ENCODE results near the gene ALDH7A1. TPM values are rescaled to one million over a fixed set of nuclear protein-coding genes. Genes with fewer than 3 reads are reported as not detected.

ALDH7A1 gene
- total and polyA plus RNA-seq, 10 of the 15 experiments (the other 5 are each of a cell fraction or from before 2014, with no cell fraction given): 0.18 to 1.0 (median 0.41) TPM; not detected in 1

DNA sequence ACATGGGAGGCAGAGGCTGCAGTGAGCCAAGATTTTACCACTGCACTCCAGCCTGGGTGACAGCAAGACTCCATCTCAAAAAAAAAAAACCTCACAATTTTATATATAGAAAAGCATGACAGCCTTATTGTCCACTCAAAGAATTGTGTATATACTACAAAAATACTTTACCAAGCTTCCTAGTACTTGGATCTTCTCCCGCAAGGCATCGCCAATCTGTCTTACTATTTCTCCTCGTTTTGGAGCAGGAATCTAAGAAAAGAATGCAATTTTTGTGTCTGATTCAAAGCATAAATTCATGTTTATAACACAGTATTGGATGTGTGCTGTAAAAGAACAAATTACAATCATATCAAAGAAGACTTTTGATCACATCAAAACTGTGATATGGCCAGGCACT is 11.3 kb downstream of the ALDH7A1 start:
- TF ChIP-seq, protein P1, sequence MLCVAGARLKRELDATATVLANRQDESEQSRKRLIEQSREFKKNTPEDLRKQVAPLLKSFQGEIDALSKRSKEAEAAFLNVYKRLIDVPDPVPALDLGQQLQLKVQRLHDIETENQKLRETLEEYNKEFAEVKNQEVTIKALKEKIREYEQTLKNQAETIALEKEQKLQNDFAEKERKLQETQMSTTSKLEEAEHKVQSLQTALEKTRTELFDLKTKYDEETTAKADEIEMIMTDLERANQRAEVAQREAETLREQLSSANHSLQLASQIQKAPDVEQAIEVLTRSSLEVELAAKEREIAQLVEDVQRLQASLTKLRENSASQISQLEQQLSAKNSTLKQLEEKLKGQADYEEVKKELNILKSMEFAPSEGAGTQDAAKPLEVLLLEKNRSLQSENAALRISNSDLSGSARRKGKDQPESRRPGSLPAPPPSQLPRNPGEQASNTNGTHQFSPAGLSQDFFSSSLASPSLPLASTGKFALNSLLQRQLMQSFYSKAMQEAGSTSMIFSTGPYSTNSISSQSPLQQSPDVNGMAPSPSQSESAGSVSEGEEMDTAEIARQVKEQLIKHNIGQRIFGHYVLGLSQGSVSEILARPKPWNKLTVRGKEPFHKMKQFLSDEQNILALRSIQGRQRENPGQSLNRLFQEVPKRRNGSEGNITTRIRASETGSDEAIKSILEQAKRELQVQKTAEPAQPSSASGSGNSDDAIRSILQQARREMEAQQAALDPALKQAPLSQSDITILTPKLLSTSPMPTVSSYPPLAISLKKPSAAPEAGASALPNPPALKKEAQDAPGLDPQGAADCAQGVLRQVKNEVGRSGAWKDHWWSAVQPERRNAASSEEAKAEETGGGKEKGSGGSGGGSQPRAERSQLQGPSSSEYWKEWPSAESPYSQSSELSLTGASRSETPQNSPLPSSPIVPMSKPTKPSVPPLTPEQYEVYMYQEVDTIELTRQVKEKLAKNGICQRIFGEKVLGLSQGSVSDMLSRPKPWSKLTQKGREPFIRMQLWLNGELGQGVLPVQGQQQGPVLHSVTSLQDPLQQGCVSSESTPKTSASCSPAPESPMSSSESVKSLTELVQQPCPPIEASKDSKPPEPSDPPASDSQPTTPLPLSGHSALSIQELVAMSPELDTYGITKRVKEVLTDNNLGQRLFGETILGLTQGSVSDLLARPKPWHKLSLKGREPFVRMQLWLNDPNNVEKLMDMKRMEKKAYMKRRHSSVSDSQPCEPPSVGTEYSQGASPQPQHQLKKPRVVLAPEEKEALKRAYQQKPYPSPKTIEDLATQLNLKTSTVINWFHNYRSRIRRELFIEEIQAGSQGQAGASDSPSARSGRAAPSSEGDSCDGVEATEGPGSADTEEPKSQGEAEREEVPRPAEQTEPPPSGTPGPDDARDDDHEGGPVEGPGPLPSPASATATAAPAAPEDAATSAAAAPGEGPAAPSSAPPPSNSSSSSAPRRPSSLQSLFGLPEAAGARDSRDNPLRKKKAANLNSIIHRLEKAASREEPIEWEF (IDR thresholded peaks at IDR 0.05; ENCODE audit: insufficient replicate concordance, low read depth, low read length): no peak
- TF ChIP-seq NFIC (IDR thresholded peaks at IDR 0.05; ENCODE audit: low read depth, low read length) (no peak), RAD21 (IDR thresholded peaks at IDR 0.05; ENCODE audit: insufficient read depth, low read depth, low read length) (no peak), IKZF2 (IDR thresholded peaks at IDR 0.05) (no peak), YY1 (IDR thresholded peaks at IDR 0.05; ENCODE audit: low read depth, low read length) (no peak), EZH2 (IDR thresholded peaks at IDR 0.05; ENCODE audit: borderline replicate concordance, control insufficient read depth, low read depth, low read length) (no peak), JUND (IDR thresholded peaks at IDR 0.05; ENCODE audit: low read depth, low read length) (no peak), SRF (IDR thresholded peaks at IDR 0.05; ENCODE audit: low read depth in 2 of 2, low read length in 2 of 2) (no peak), MYC (IDR thresholded peaks at IDR 0.05; ENCODE audit: insufficient read depth, insufficient read length, insufficient replicate concordance, low read length, severe bottlenecking) (no peak), NFYA (IDR thresholded peaks at IDR 0.05; ENCODE audit: borderline replicate concordance, low read depth, low read length) (no peak), NR2C2 (IDR thresholded peaks at IDR 0.05; ENCODE audit: borderline replicate concordance, control insufficient read depth, insufficient read length, low read depth) (no peak), REST (IDR thresholded peaks at IDR 0.05; ENCODE audit: low read depth, low read length) (no peak)
- TF ChIP-seq, protein P2, sequence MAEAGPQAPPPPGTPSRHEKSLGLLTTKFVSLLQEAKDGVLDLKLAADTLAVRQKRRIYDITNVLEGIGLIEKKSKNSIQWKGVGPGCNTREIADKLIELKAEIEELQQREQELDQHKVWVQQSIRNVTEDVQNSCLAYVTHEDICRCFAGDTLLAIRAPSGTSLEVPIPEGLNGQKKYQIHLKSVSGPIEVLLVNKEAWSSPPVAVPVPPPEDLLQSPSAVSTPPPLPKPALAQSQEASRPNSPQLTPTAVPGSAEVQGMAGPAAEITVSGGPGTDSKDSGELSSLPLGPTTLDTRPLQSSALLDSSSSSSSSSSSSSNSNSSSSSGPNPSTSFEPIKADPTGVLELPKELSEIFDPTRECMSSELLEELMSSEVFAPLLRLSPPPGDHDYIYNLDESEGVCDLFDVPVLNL (IDR thresholded peaks at IDR 0.05; ENCODE audit: low read depth, low read length): no peak
- no peaks in the 10 kb centered on the region for H3K9me3 ChIP-seq (replicated peaks; ENCODE audit: control insufficient read depth, insufficient read depth, low read length)
- H2AFZ ChIP-seq (ENCODE audit: control insufficient read depth, low read depth, low read length): no peak overlapping the region
- H3K36me3 ChIP-seq (ENCODE audit: control insufficient read depth in 2 of 2, insufficient read depth in 2 of 2, low read length in 1 of 2): no peaks in the 10 kb centered on the region
- H3K4me3 ChIP-seq: no peak overlapping the region
- CTCF ChIA-PET: no interaction called here
- no peaks in the 10 kb centered on the region for H3K4me1 ChIP-seq (ENCODE audit: control insufficient read depth, insufficient read depth, low read length)
- RAD21 ChIA-PET (ENCODE audit: unreplicated experiment): no interaction called here
- no peaks in the 10 kb centered on the region; a peak in 1 of 4 replicates for H3K27me3 ChIP-seq (replicated peaks in 1 of 2; ENCODE audit: control insufficient read depth in 2 of 2, insufficient read depth in 2 of 2, low read length in 1 of 2)
- in situ Hi-C loops (cut with MboI) (no loop called here), intact Hi-C loops (cut with micrococcal nuclease; ENCODE audit: unreplicated experiment) (no loop called here)
- ATAC-seq (no peak), FAIRE-seq (no peak), DNase-seq (ENCODE audit: low read depth, low spot score) (no peak)
- WGBS (ENCODE audit: insufficient coverage, insufficient replicate concordance, low lambda C conversion rate, missing lambda C conversion rate): 68% methylated on average over 3 of the region's 3 CpGs
- H3K79me2 ChIP-seq (ENCODE audit: control insufficient read depth, insufficient read depth, low read length): no peaks in the 10 kb centered on the region
- POLR2A ChIA-PET: interaction anchor here (0.6 kb wide), 1 partner anchor 198 kb away, joined by 3 read pairs; no protein-coding TSS in a partner anchor
- no TSS peak for BruUV-seq (replicated peaks)
- H4K20me1 ChIP-seq (ENCODE audit: control insufficient read depth, insufficient read depth): no peaks in the 10 kb centered on the region
- SMC1A ChIA-PET (ENCODE audit: uncharacterized antibody, unreplicated experiment): interaction anchor here (0.6 to 0.7 kb wide), 4 partner anchors 21 to 1373 kb away, joined by 3 read pairs; no protein-coding TSS in a partner anchor
- no peak overlapping the region for H3K9ac ChIP-seq (ENCODE audit: control insufficient read depth, insufficient read depth, low read length)
- H3K4me2 ChIP-seq (ENCODE audit: control insufficient read depth, insufficient read depth): no peak overlapping the region
- no peak overlapping the region for H3K27ac ChIP-seq (ENCODE audit: control insufficient read depth, insufficient read depth)
